HCT116 (cell line): Measurements from ENCODE around the gene ATG16L2. TPM values are rescaled to one million over a fixed set of nuclear protein-coding genes. Genes with fewer than 3 reads are reported as not detected.
A peak's percentile ranks its signal among the peaks of the same experiment; 100 is the strongest.

Experiments
- ATAC-seq: fragments of 200-7000 bp; cut with Tn5 transposase; 2 replicates; pipeline ENCODE4 v1.9.1; 2020; ENCODE audit warnings: mild to moderate bottlenecking, moderate library complexity
- BruUV-seq: library from RNA; stranded (reverse); fragments of 400-500 nt; replicated peaks from 2 replicates; lab custom pipeline; 2021; lab: Mats Ljungman, UMichigan
- CTCF ChIA-PET: fragments of 300-600 bp; sonication (Branson Sonifier 250); formaldehyde crosslinking; loops from one replicate; lab custom pipeline; 2021; ENCODE audit warnings: antibody characterized with exemption; lab: Charles Lee
- POLR2A ChIA-PET: fragments of 300-600, 350-600 bp; sonication (Branson Sonifier 250); formaldehyde crosslinking; loops from one replicate; lab custom pipeline; 2021; ENCODE audit warnings: antibody characterized with exemption; lab: Charles Lee
- RAD21 ChIA-PET, 2 experiments: fragments of 300-600 bp; sonication (Branson Sonifier 250); formaldehyde crosslinking; loops; one replicate each; lab custom pipeline; 2023; ENCODE audit warnings: low total read pairs in 2 of 2; ENCODE audit not compliant: uncharacterized antibody in 2 of 2, unreplicated experiment in 2 of 2, low non-redundant PET in 1 of 2; lab: Charles Lee
- DNase-seq: peaks from one replicate; pipeline ENCODE4 v3.0.0-alpha.2; 2010; ENCODE audit warnings: low read depth, low spot score
- H2AFZ ChIP-seq: fragments of 200-600 bp; shearing (Covaris generic), sonication (generic); 2 replicates; pipeline ENCODE4 v1.6.1; 2017; ENCODE audit warnings: low read depth, mixed run types, mixed read lengths, antibody characterized with exemption, low read length; ENCODE audit not compliant: poor library complexity, severe bottlenecking
- H3K27ac ChIP-seq: 2 replicates; pipeline ENCODE4 v1.5.1; 2012; ENCODE audit warnings: low read depth, low read length
- H3K27me3 ChIP-seq: fragments of 200-600 bp; sonication (generic); 2 replicates; pipeline ENCODE4 v1.6.1; 2016; ENCODE audit warnings: mixed run types, low read length, mixed read lengths; ENCODE audit not compliant: insufficient read depth
- H3K36me3 ChIP-seq, 2 experiments: fragments of 200-500 bp in 1 of 2; fragments of 200-600 bp in 1 of 2; sonication (Bioruptor generic) in 1 of 2; sonication (generic) in 1 of 2; 2 replicates each; pipeline versions ENCODE4 v1.5.1 to v1.6.1; 2014 to 2016; ENCODE audit warnings: low read length in 2 of 2, inconsistent platforms in 1 of 2, mixed read lengths in 1 of 2, mixed run types in 1 of 2; ENCODE audit not compliant: insufficient read depth in 2 of 2, control insufficient read depth in 1 of 2
- H3K4me1 ChIP-seq, 2 experiments: fragments of 200-600 bp in 1 of 2; sonication (generic) in 1 of 2; 2 replicates each; pipeline versions ENCODE4 v1.5.1 to v1.6.1; 2012 to 2017; ENCODE audit warnings: low read length in 2 of 2, inconsistent platforms in 1 of 2, mild to moderate bottlenecking in 1 of 2, mixed read lengths in 1 of 2, mixed run types in 1 of 2, moderate library complexity in 1 of 2; ENCODE audit not compliant: insufficient read depth in 2 of 2, control insufficient read depth in 1 of 2
- H3K4me2 ChIP-seq: fragments of 200-600 bp; sonication (generic); 2 replicates; pipeline ENCODE4 v1.6.1; 2017; ENCODE audit warnings: mixed run types, low read length, mixed read lengths
- H3K4me3 ChIP-seq, 2 experiments: fragments of 200-600 bp in 1 of 2; sonication (generic) in 1 of 2; replicated peaks in 1 of 2; 2 replicates each; pipeline ENCODE4 v1.5.1; 2011 to 2016; ENCODE audit warnings: low read length in 2 of 2, control low read depth in 1 of 2, low read depth in 1 of 2, mild to moderate bottlenecking in 1 of 2, mixed read lengths in 1 of 2, mixed run types in 1 of 2
- H3K79me2 ChIP-seq: fragments of 200-600 bp; sonication (generic); 2 replicates; pipeline ENCODE4 v1.6.1; 2017; ENCODE audit warnings: mild to moderate bottlenecking, mixed run types, low read length, moderate library complexity, mixed read lengths; ENCODE audit not compliant: insufficient read depth
- H3K9ac ChIP-seq: fragments of 200-600 bp; sonication (generic); 2 replicates; pipeline ENCODE4 v1.6.1; 2016; ENCODE audit warnings: low read length, mixed read lengths
- H3K9me2 ChIP-seq: fragments of 200-600 bp; sonication (generic), shearing (Covaris generic); 2 replicates; pipeline ENCODE4 v1.6.1; 2017; ENCODE audit warnings: mixed run types, mild to moderate bottlenecking, moderate library complexity; ENCODE audit not compliant: insufficient read depth
- H3K9me3 ChIP-seq, 2 experiments: fragments of 200-500 bp in 1 of 2; fragments of 200-600 bp in 1 of 2; sonication (Bioruptor generic) in 1 of 2; sonication (generic) in 1 of 2; 2 replicates each; pipeline ENCODE4 v1.6.1; 2014 to 2017; ENCODE audit warnings: low read length in 2 of 2, mixed read lengths in 2 of 2, inconsistent platforms in 1 of 2, low read depth in 1 of 2, mild to moderate bottlenecking in 1 of 2, mixed run types in 1 of 2, moderate library complexity in 1 of 2; ENCODE audit not compliant: control insufficient read depth in 1 of 2, insufficient read depth in 1 of 2
- H4K20me1 ChIP-seq: fragments of 200-600 bp; sonication (generic), shearing (Covaris generic); 2 replicates; pipeline ENCODE4 v1.6.1; 2017; ENCODE audit warnings: mixed run types, mild to moderate bottlenecking, moderate library complexity; ENCODE audit not compliant: insufficient read depth
- CBX3 ChIP-seq: IDR thresholded peaks from 2 replicates; pipeline ENCODE4 v1.6.1; 2012; ENCODE audit warnings: low read depth
- EGR1 ChIP-seq: IDR thresholded peaks from 2 replicates; pipeline ENCODE4 v1.6.1; 2012; ENCODE audit warnings: low read depth
- EZH2phosphoT487 ChIP-seq: fragments of 200-600 bp; IDR thresholded peaks from 2 replicates; pipeline ENCODE4 v1.6.1; 2018; ENCODE audit warnings: antibody characterized with exemption, borderline replicate concordance
- JUND ChIP-seq: IDR thresholded peaks from 2 replicates; pipeline ENCODE4 v1.6.1; 2012
- MAX ChIP-seq: IDR thresholded peaks from 2 replicates; pipeline ENCODE4 v1.6.1; 2012
- RAD21 ChIP-seq: IDR thresholded peaks from 2 replicates; pipeline ENCODE4 v1.6.1; 2012; ENCODE audit warnings: low read depth, mild to moderate bottlenecking
- SIN3A ChIP-seq: IDR thresholded peaks from 2 replicates; pipeline ENCODE4 v1.6.1; 2012; ENCODE audit warnings: low read depth
- SRF ChIP-seq: IDR thresholded peaks from 2 replicates; pipeline ENCODE4 v1.6.1; 2012; ENCODE audit warnings: low read depth
- TCF7L2 ChIP-seq: IDR thresholded peaks from 2 replicates; pipeline ENCODE4 v1.7.0; 2011; ENCODE audit warnings: borderline replicate concordance, inconsistent platforms; ENCODE audit not compliant: insufficient read depth, insufficient read length; ENCODE audit errors: extremely low read depth
- ZFX ChIP-seq: fragments of 450-650 bp; IDR thresholded peaks from 2 replicates; pipeline ENCODE4 v1.6.1; 2017
- ZNF274 ChIP-seq: fragments of 200-500 bp; sonication (Bioruptor generic); IDR thresholded peaks from 2 replicates; pipeline ENCODE4 v1.6.1; 2014; ENCODE audit warnings: mild to moderate bottlenecking, low read depth, low read length, inconsistent platforms
- intact Hi-C: fragments of 100-400 bp; cut with micrococcal nuclease; formaldehyde crosslinking; loops from 2 replicates; pipeline ENCODE4 v1.10.0; 2022
- total RNA-seq: library from RNA; stranded (reverse); gene quantifications from one replicate; pipeline ENCODE4 v1.2.1, GENCODE V29; 2021; ENCODE audit not compliant: unreplicated experiment
- TF ChIP-seq, protein P1 (sequence below): IDR thresholded peaks from 2 replicates; pipeline ENCODE4 v1.6.1; 2011; ENCODE audit warnings: mild to moderate bottlenecking, low read length, moderate library complexity; ENCODE audit not compliant: insufficient replicate concordance; ENCODE audit errors: extremely low read depth
- TF ChIP-seq, protein P2 (sequence below): IDR thresholded peaks from 2 replicates; pipeline ENCODE4 v1.6.1; 2012

Gene ATG16L2
- total RNA-seq, 1 experiment from 2014 or later = 15.2 TPM

DNA sequence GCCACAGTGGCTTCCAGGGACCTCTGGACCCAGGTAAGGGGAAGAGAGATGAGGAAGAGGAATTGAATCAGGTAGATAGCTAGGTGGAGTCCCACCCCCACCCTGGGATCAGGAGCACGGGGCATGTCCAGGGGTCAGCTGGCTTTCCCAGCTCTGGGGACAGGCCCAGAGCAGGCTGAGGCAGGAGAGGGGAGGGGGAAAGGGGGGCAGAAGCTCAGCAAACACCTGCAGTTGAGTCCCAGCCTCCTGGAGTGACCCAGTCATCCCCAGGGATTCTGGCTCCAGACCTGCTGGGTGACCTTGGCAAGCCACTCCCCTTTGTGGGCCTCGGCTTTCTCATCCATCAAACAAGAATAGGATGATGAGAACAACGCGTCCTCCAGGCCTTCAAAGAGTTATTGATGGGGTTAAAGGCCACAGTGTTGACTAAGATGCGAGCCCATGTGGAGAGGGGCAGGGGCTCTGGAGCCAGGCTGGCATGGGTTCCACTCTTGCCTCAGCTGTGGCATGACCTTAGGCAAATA, 36.4 kb upstream of the ATG16L2 start:
- Histone ChIP-seq H4K20me1 (no peaks in the 10 kb centered on the region), H3K27me3 (no peaks in the 10 kb centered on the region), H3K79me2 (no peaks in the 10 kb centered on the region), H3K4me2 (no peak overlapping the region), H3K4me3 (no peak overlapping the region), H3K27ac (no peak overlapping the region), H3K9ac (no peak overlapping the region), H3K36me3 (no peaks in the 10 kb centered on the region), H2AFZ (no peak overlapping the region), H3K9me3 (no peaks in the 10 kb centered on the region), H3K4me1 (peaks cover 12 to 45% of the 10 kb centered on the region in 2 experiments), H3K9me2 (no peaks in the 10 kb centered on the region)
- intact Hi-C loops = no loop called here
- DNase-seq = no peak
- no peak for ATAC-seq
- ChIA-PET POLR2A (no interaction called here), RAD21 (no interaction called here), CTCF (no interaction called here)
- TF ChIP-seq TCF7L2 = peak; percentile 22
- TF ChIP-seq SRF = no peak
- TF ChIP-seq RAD21 = no peak
- TF ChIP-seq JUND = no peak
- BruUV-seq = no TSS peak

- POLR2A ChIA-PET = no interaction called here
- no peak overlapping the region for H3K9ac ChIP-seq
- no peaks in the 10 kb centered on the region for H4K20me1 ChIP-seq
- intact Hi-C loops = no loop called here
- no peaks in the 10 kb centered on the region for H3K9me3 ChIP-seq
- RAD21 ChIA-PET = no interaction called here
- TSS peak; percentile 38 for BruUV-seq
- ATAC-seq = no peak
- no peaks in the 10 kb centered on the region for H3K9me2 ChIP-seq
- CTCF ChIA-PET = no interaction called here
- H3K4me1 ChIP-seq = peaks cover 12 to 49% of the 10 kb centered on the region in 2 experiments
- H3K36me3 ChIP-seq = no peaks in the 10 kb centered on the region
- DNase-seq = no peak
- no peak overlapping the region for H3K4me2 ChIP-seq
- H3K79me2 ChIP-seq = no peaks in the 10 kb centered on the region
- no peak overlapping the region for H3K27ac ChIP-seq
- no peaks in the 10 kb centered on the region for H3K27me3 ChIP-seq
- no peak overlapping the region for H3K4me3 ChIP-seq
- H2AFZ ChIP-seq = no peak overlapping the region
- TF ChIP-seq EZH2phosphoT487 (no peak), SIN3A (no peak), CBX3 (no peak), MAX (no peak), ZNF274 (no peak), EGR1 (no peak), ZFX (no peak)
- TF ChIP-seq, protein P1, sequence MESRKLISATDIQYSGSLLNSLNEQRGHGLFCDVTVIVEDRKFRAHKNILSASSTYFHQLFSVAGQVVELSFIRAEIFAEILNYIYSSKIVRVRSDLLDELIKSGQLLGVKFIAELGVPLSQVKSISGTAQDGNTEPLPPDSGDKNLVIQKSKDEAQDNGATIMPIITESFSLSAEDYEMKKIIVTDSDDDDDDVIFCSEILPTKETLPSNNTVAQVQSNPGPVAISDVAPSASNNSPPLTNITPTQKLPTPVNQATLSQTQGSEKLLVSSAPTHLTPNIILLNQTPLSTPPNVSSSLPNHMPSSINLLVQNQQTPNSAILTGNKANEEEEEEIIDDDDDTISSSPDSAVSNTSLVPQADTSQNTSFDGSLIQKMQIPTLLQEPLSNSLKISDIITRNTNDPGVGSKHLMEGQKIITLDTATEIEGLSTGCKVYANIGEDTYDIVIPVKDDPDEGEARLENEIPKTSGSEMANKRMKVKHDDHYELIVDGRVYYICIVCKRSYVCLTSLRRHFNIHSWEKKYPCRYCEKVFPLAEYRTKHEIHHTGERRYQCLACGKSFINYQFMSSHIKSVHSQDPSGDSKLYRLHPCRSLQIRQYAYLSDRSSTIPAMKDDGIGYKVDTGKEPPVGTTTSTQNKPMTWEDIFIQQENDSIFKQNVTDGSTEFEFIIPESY = no peak
- TF ChIP-seq, protein P2, sequence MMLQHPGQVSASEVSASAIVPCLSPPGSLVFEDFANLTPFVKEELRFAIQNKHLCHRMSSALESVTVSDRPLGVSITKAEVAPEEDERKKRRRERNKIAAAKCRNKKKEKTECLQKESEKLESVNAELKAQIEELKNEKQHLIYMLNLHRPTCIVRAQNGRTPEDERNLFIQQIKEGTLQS = no peak
Observed at GRCh38 chr11:72778535-72779494, 35.4 kb upstream of the ATG16L2 start.
